ENCODE measurements around the gene MARK4.

Gene MARK4

DNA sequence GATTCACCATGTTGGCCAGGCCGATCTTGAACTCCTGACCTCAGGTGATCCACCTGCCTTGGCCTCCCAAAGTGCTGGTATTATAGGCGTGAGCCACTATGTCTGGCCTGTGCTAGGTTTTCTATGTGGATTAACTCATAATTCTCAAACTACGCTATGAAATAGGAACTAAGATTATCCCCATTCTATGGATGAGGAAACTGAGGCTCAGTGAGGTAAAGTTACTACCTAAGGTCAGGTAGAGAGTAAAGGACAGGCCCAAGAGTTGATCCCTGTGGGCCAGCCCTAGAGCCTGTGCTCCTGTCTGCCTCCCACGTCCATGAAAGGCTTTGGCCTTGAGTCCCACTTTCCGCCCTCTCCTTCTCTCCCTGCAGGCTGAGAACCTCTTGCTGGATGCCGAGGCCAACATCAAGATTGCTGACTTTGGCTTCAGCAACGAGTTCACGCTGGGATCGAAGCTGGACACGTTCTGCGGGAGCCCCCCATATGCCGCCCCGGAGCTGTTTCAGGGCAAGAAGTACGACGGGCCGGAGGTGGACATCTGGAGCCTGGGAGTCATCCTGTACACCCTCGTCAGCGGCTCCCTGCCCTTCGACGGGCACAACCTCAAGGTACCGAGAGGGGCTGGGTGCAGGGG, 20.1 kb downstream of the MARK4 start:
- TF ChIP-seq POLR2A (IDR thresholded peaks at IDR 0.05; ENCODE audit: low read length) (no peak), GATA1 (IDR thresholded peaks at IDR 0.05; ENCODE audit: low read depth, low read length) (no peak)

DNA sequence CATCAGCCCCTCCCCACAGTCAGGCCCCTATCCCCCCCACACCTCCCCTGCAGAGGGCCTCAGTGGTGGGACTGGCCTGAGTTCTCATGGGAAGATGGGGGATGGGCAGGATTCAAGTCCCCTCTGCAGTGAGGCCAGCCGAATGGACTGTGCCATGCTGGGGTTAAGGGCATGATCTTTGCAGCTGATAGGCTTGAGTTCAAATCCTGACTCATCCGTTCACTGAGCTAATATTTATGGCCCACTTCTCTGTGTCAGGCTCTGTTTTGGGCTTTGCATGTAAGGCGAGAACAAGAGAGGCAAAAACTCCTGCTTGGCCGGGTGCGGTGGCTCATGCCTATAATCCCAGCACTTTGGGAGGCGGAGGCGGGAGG, 20.7 kb downstream of the MARK4 start:
- no peak for DNase-seq
- TF ChIP-seq GATA1 (IDR thresholded peaks at IDR 0.05; ENCODE audit: low read depth, low read length) (no peak), POLR2A (IDR thresholded peaks at IDR 0.05; ENCODE audit: low read length) (no peak)

More for the DNA sequence above, 20.1 kb downstream of the MARK4 start:
- no peak for DNase-seq

DNA sequence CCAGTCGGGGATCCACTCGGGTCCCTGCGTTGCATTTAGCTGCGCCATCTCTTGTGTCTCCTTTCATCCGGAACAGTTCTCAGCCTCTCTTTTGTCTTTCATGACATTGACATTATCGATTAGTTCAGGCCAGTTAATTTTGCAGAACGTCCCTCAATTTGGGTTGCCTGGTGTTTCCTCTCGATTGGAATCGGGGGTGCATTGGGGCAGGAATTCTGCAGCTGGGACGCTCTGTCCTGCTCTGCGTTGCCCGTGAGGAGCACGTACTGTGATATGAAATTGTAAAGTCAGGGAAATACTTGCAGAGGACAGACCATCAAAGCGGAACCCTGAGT, 22.4 kb downstream of the MARK4 start:
- no peak for TF ChIP-seq POLR2A (IDR thresholded peaks at IDR 0.05; ENCODE audit: low read length)
- TF ChIP-seq GATA1 (IDR thresholded peaks at IDR 0.05; ENCODE audit: low read depth, low read length), result no peak
- no peak for DNase-seq

DNA sequence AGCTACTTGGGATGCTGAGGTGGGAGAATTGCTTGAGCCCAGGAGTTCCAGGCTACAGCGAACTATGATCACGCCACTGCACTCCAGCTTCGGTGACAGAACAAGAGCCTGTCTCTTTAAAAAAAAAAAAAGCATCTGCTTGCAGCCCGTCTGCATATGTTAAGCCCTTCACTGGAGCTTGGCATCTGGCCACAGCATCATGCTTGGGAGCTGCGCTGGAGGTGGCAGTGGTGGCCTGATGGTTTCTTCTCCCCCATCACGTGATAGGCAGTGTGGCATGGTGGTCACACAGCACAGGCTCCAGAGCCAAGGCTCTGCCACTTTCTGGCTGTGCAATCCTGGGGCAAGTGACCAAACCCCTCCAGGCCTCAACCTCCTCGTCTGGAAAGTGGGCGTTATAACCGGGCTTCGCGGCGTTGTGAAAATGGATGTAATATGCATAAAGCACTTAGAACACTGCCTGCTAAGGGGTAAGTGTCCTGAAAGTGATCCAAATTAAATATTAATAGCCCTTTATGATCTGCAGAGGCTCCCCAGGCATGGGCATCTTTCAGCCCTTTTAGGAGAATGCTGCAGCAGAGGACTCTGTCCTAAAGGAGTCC, 24.4 kb downstream of the MARK4 start:
- no peak for TF ChIP-seq POLR2A (IDR thresholded peaks at IDR 0.05; ENCODE audit: low read length)
- TF ChIP-seq GATA1 (IDR thresholded peaks at IDR 0.05; ENCODE audit: low read depth, low read length), result no peak
- DNase-seq, result no peak

DNA sequence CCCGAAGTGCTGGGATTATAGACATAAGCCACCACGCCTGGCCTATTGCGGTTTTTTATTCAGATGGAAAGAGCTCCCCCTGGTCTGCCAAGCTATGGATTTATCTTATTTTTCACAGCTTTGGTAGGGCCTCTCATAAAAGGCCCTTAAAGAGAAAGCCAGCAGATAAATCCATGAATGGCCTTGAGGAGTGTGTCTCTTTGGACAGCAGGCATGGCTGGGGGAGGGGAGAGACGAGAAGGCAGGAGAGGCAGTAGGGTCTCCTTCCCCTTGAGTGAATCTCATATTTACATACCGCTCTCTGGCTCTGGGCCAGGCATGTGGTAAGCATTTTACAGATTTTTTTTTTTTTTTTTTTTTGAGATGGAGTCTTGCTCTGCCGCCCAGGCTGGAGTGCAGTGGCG, 25.2 kb downstream of the MARK4 start:
- TF ChIP-seq POLR2A (IDR thresholded peaks at IDR 0.05; ENCODE audit: low read length), result no peak
- TF ChIP-seq GATA1 (IDR thresholded peaks at IDR 0.05; ENCODE audit: low read depth, low read length), result no peak
- no peak for DNase-seq

DNA sequence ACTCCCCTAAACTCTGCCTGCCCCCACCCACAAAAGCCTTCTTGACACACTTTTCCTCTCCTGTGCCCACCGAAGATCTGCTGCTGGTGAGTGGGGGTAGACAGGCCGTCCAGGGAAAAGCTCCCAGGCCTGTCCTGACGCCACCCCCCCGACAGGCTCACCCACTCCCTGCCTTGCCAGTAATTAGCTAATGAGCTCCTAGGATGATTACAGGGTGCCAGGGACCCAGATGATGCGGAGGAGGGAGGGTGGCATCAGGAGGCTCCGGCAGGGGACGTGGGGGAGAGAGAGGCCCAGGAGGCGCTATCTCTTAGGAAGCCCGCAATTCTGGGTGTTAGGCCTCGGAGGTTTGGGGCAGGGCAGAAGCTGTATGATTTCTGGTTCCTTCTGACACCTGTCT, 27.0 kb downstream of the MARK4 start:
- TF ChIP-seq POLR2A (IDR thresholded peaks at IDR 0.05; ENCODE audit: low read length), result no peak
- TF ChIP-seq GATA1 (IDR thresholded peaks at IDR 0.05; ENCODE audit: low read depth, low read length), result no peak
- no peak for DNase-seq

DNA sequence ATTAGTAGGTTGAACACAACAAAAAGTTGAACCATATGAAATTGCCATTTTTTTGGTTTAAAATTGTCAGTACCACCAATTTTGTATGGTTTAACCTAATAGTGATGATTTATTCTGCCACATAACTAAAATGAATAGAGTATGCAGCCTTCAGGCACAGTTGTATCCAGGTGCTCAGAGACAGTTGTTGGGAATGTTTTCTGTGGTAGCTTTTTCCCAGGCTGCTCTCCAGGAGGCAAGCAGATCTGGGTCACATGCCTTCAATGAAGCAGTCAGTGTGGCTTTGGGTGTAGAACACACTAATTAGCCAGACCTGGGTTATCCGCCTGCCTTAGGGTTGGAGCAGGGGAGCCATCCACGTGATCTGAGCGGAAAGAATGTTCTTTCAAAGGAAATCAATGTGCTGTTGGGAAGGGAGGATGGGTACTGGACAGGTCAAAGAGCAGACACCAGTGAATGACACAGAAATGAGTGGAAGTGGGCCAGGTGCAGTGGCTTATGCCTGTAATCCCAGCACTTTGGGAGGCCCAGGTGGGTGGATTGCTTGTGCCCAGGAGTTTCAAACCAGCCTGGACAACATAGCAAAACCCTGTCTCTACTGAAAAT, 28.6 kb downstream of the MARK4 start:
- DNase-seq, result no peak
- no peak for TF ChIP-seq POLR2A (IDR thresholded peaks at IDR 0.05; ENCODE audit: low read length)

DNA sequence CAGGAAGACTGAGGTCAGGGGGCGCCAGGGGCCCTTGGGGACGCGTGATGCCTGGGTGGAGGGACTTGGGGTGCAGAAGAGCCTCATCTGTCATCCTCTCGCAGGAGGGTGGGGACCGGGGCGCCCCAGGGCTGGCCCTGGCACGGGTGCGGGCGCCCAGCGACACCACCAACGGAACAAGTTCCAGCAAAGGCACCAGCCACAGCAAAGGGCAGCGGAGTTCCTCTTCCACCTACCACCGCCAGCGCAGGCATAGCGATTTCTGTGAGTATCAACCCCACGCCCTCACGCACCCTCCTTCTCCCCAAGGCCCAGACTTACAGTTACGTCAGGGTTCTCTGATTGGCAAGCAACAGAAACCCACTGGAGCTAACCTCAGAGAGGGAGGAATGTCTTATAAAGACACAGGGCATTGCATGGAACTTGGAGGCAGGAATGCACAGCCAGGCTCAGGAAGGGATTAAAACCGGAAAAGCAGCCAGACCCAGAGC, 29.4 kb downstream of the MARK4 start:
- TF ChIP-seq POLR2A (IDR thresholded peaks at IDR 0.05; ENCODE audit: low read length) (no peak), GATA1 (IDR thresholded peaks at IDR 0.05; ENCODE audit: low read depth, low read length) (no peak)
- DNase-seq, result no peak

DNA sequence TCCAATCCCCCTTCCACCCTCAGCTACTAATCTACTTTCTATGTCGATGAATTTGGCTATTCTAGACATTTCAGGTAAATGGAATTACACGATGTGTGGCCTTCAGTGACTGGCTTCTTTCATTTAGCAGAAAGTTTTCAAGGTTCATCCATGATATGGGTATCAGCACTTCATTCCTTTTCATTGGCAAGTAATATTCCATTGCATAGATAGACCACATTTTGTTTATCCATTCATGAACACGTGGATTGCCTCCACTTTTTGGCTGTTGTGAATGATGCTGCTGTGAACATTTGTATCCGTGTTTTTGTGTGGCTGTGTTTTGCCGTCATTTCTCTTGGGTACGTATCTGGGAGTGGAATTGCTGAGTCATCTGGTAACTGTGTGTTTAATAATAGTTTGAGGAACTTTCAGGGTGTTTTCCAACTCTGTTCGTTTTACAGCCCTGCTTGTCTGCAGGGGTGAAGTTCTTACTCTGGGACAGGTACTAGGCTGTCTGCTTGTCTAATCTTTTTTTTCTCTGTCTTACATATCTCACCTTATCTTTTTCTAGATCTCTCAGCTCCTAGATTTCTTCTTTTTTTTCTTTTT, 32.5 kb downstream of the MARK4 start:
- no peak for DNase-seq

DNA sequence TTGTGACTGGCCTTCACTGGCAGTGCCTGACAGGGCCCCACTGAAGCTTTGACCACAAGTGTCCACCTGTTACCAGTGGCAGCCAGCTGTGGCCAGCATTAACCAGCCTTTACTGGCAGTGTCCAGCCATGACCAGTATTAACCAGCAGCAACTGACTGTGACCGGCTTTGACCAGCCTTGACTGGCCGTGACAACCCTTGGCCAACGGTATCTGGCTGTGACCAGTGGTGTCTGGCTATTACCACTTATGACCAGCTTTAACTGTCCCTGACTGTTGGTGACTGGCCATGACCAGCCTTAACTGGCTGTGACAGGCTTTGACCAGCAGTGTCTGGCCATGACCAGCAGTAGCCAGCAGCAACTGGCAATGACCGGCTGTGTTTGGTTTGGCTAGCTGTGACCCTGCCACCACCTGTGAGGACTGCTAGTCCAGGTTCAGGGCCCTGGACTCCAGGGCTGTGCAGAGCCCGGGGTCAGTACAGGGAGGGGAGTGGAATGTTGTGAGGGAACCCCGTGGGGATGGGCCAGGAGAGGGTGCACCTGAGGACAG, 39.4 kb downstream of the MARK4 start:
- no peak for DNase-seq
- no peak for TF ChIP-seq POLR2A (IDR thresholded peaks at IDR 0.05; ENCODE audit: low read length)
- no peak for TF ChIP-seq GATA1 (IDR thresholded peaks at IDR 0.05; ENCODE audit: low read depth, low read length)

More for the DNA sequence above, 32.5 kb downstream of the MARK4 start:
- no peak for TF ChIP-seq GATA1 (IDR thresholded peaks at IDR 0.05; ENCODE audit: low read depth, low read length)
- no peak for TF ChIP-seq POLR2A (IDR thresholded peaks at IDR 0.05; ENCODE audit: low read length)

DNA sequence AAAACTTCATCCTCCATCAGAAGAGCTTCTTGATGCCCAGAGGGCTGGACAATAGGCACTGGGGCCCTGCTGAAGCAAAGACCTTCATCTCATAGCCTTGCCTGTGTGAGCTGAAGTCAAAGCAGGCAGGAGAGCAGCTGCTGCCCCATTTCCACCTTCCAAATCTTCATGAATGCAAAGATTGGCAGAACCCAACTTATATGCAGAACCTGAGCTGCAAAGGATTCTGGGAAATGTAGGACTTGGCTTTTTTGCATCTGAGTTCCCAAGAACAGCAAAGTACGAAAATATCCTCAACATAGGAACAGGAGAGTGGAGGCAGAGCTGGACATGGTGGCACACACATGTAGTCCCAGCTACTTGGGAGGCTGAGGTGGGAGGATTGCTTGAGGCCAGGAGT, 40.8 kb downstream of the MARK4 start:
- DNase-seq, result no peak
- TF ChIP-seq GATA1 (IDR thresholded peaks at IDR 0.05; ENCODE audit: low read depth, low read length) (no peak), POLR2A (IDR thresholded peaks at IDR 0.05; ENCODE audit: low read length) (no peak)

DNA sequence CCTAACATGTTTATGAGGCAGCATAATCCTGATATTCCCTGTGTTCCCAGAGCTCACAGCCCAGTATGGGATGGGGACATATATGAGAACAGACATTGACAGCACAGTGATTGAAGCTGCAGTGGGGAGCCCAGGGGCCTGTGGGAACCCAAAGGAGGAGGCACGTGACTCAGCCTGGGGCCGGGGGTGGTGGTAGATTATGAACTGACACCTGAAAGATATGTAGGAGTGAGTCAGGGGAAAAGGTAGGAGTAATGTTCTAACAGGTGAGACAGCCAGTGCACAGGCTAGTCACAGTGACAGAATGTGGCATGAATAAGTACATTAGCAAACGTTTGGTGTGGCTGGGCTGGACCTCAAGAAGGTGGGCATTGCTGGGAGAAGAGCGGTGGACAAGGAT, 42.6 kb downstream of the MARK4 start:
- DNase-seq, result no peak
- TF ChIP-seq GATA1 (IDR thresholded peaks at IDR 0.05; ENCODE audit: low read depth, low read length), result no peak
- TF ChIP-seq POLR2A (IDR thresholded peaks at IDR 0.05; ENCODE audit: low read length), result no peak

DNA sequence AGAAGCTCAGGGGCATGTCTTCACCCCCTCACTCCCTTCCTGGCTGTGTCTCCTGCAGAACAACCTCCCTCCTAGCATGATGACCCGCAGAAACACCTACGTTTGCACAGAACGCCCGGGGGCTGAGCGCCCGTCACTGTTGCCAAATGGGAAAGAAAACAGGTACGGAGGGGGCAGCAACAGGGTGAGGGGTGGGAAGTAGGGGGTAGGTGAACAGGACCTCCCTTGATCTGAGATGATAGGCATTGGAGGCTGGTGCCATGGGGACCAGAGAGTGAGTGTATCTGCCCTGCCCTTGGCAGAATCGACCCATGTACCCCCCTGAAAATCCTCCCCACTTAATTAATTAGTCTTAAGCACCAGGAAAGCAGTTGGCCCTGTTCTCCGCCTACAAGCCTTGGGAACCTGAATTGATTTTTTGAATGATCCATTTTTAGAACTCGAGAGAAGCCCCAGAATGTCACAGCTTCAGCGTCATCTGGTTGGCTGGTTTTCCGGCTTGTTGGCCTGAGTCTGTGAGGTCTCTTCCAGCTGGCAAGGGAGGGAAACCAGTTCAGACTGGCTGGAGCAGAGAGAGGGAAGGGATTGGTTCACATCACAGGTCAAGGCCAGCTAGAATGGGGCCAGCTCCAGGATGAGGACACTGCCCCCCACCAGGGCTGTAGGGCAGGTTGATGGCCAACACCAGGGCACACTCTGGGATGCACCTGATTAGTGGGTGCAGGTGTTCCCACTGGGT, 43.4 kb downstream of the MARK4 start:
- TF ChIP-seq POLR2A (IDR thresholded peaks at IDR 0.05; ENCODE audit: low read length) (no peak), GATA1 (IDR thresholded peaks at IDR 0.05; ENCODE audit: low read depth, low read length) (no peak)
- DNase-seq, result no peak

DNA sequence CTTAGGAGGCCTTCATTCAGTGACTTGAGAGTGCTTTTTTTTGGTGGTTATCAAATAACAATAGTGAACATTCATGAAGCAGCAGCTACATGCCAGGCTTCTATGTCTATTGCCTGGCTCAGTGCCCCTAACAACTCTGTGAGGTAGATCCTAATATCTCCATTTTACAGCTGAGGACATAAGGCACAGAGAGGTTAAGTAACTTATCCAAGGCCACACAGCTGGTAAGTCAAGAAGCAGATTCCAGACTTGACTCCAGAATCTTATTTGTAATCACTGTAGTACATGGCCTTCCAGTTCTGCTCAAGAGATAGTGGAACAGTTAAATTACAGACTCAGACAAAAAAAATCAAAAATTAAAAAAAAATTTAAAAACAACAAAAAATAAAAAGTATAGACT, 44.8 kb downstream of the MARK4 start:
- no peak for DNase-seq
- no peak for TF ChIP-seq POLR2A (IDR thresholded peaks at IDR 0.05; ENCODE audit: low read length)
- no peak for TF ChIP-seq GATA1 (IDR thresholded peaks at IDR 0.05; ENCODE audit: low read depth, low read length)

All from erythroblast (primary cell).